GM19035 (cell line): ENCODE measurements around the gene C10orf62.
"Not testable (repeated sequence)": the region's sequence is repeated elsewhere in the genome, so short reads cannot be mapped to it uniquely, and the experiment has no call there.

Experiments
- ATAC-seq: cut with Tn5 transposase; IDR thresholded peaks from one replicate; pipeline ENCODE4 v1.9.1; 2021; ENCODE audit not compliant: unreplicated experiment

C10orf62 gene

DNA sequence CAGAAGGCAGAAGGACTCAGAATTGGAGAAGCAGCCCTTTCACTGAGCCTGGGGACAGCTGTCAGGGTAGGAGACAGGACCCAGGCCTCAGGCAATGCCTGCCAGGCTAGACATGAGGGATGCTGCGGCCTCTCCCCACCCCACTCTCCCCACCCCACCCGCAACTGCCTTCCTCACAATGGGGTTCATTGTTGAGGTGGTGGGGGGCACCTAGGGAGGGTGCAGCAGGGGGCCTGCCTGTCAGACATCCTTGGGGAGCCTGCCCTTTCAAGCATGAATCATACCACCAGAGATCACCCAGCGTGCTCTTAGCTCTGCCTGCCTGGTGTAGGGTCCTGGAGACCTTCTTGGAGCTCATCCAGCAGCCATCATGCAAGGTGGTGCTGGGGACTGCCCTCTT lies at the start of gene C10orf62:
Gene C10orf62, plus strand, starts transcription at position 243 of the 400 bp plus-strand sequence. CDS start 177 bp downstream, outside the sequence.
- no peak for ATAC-seq

GRCh38 chr10:97540669-97541500 lies 48.6 kb upstream of the C10orf62 start:
- no peak for ATAC-seq

- no peak for ATAC-seq
Observed at GRCh38 chr10:97542169-97543024, 47.1 kb upstream of the C10orf62 start.

- no peak for ATAC-seq
Observed at GRCh38 chr10:97543025-97543546, 46.4 kb upstream of the C10orf62 start.

DNA sequence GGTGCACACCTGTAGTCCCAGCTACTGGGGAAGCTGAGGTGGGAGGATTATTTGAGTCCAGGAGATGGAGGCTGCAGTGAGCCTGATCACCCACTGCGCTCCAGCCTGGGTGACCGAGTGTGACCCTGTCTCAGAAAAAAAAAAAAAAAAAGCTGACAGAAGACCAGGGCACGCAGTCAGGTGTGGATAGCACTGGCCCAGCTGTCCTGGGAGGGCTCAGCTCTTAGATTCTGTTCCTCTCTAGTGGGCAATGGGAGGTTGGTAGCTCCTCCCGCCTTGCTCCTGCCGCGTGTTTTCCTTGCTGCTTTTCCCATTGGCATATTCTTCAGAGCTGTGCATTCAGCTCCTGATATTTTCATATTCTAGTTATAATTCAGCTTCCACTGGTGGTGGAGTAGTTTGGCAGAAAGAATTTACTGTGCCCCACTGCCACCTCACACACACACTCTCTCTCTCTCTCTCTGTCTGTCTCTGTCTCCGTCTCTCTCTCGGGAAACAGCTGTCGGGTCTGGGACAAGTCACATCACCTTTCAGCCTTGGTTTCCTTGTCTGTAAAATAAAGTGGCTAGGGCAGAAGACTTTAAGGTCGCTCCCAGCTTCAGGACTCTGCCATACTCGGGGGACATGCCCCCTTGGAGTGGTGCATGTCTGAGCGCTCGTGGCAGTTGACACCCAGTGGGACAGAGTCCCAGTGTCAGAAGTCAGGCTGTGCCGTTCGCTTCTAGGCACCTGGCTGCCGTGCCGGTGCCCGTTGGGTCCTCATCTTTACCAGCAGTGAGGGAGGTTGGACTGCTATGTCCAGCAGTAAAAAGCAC lies 42.9 kb upstream of the C10orf62 start:
- no peak for ATAC-seq

- ATAC-seq, result no peak
Observed at GRCh38 chr10:97547271-97547600, 42.3 kb upstream of the C10orf62 start.

DNA sequence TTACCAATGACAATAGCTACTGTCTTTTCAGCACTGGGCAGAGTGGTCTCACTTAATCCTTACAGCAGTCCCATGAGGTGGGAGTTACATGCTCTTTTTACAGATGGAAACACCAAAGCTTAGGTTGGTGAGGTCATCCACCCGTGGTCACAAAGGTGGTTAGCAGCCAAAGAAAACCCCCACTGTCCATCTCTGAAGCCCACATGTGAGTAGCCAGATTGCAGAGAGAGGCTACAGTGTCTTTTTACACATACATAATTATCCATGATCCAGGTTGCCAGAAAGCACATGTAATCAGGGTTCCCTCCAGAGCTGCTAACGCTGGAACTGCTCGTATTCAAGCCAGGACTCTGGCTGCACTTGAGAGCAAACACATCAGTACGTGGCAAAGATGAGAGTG lies 41.6 kb upstream of the C10orf62 start:
- no peak for ATAC-seq

- no peak for ATAC-seq
Observed at GRCh38 chr10:97548828-97549455, 40.6 kb upstream of the C10orf62 start.

DNA sequence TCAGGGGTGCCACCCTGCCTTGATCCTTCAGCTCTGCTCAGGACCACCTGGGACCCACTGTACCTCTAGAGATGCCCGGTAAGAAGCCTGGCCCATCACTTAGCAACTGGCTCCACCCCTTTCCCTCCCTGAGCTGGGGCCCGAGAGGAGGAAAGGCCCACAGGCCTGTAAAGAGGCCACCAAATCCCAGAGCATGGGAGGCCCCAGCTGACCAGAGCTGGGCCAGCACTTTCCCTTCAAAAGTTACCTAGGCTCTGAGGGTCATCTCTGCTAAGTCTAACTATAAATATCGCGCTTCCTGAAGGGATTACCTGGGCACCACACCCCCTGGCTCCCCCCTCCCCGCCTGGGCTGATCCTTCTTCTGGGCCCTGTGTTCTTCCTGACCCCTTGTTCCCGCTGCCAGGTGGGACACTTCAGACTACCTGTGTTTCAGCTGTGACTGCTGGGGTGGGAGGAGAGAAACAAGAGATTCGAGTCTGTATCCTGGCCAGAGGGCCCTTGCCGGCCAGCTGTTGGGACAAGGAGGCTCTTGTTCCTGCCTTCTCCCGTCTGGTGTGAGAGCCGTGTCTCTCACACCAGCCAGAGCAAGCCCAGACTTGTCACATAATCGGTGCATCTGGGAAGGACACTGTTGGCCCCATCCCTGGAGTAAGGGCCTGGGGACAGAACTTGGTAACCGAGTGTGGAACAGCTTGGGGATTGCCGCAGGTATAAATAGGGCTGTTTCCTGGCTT lies 39.8 kb upstream of the C10orf62 start:
- no peak for ATAC-seq

GRCh38 chr10:97550336-97551149 lies 39.0 kb upstream of the C10orf62 start:
- no peak for ATAC-seq

DNA sequence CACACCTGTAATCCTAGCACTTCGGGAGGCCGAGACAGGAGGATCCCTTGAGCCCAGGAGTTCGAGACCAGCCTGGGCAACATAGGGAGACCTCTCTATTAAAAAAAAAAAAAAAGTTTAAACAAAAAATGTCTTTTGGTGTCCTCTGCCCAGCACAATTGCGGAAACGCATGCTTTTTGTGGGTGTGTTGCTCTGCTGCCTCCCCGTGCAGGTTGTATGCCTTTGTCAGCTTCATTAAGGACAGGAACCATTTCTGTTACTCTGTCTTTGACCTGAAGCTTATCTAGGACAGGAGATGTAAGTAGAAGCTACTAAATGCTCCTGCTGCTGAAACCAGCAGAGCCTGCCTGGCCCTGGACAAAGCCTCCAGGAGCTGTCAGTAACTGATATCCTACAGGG lies 38.2 kb upstream of the C10orf62 start:
- ATAC-seq, result no peak

DNA sequence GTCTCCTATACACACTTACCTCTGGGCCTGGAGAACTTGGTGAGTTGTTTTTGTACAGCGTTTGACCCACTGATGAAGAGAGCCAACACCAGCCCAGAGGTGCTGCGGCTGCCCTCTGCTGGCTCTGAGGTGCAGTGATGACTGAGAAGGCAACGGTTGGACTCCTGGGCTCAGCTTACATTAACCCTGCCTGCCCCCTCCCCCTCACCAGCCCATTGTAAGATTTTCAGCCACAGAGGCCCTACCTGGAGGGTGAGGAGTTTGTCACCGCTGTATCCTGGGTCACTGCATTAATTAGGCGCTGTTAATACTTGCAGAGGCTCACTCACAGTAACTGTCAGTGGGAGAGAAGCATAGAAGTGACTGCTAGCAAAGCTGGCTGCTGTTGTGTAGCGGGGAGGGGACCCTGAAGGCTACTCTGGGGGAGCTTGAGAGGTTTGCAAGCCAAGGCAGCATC lies 35.9 kb upstream of the C10orf62 start:
- ATAC-seq, result no peak

DNA sequence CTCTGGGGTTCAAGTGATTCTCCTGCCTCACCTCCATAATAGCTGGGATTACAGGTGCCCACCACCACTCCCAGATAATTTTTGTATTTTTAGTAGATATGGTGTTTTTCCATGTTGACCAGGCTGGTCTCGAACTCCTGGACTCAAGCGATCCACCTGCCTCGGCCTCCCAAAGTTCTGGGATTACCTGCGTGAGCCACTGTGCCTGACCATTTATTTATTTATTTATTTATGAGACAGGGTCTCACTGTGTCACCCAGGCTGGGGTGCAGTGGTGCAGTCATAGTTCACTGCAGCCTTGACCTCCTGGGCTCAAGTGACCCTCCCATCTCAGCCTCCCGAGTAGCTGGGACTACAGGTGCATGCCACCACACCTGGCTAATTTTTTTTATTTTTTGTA lies 35.2 kb upstream of the C10orf62 start:
- not testable (repeated sequence) for ATAC-seq

GRCh38 chr10:97555541-97555940 lies 34.0 kb upstream of the C10orf62 start:
- ATAC-seq, result not testable (repeated sequence)

GRCh38 chr10:97560731-97561381 lies 28.7 kb upstream of the C10orf62 start:
- not testable (repeated sequence) for ATAC-seq

DNA sequence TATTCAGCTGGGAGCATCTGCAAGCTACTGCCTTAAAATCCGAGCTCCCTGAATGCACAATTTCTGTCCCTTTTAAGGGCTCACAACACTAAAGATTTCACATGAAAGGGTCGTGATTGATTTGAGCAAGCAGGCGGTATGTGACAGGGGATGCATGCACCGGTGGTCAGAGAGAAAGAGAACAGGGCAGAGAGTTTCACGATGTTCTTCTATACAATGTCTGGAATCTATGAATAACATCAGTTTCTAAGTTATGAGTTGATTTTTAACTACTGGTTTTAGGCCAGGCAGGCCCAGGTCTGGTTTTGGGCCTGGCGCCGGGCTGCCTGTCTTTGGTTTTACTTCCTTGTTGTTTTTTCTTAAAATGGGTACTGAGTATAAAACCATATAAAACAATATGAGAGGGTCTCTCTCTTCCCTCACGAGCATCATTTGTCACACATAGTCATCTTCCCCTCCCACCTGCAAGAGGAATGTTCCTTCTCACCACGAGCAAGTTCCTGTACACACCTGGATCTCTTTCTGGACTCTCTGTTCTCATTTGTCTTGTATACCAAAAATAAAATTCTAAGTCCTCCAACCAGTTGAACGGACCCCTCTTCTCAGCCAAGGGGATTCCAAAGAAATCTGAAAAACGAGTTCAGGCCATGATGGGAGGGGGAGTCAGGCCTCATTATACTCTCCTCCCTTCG lies 28.0 kb upstream of the C10orf62 start:
- ATAC-seq, result not testable (repeated sequence)

GRCh38 chr10:97562329-97562728 lies 27.2 kb upstream of the C10orf62 start:
- not testable (repeated sequence) for ATAC-seq

DNA sequence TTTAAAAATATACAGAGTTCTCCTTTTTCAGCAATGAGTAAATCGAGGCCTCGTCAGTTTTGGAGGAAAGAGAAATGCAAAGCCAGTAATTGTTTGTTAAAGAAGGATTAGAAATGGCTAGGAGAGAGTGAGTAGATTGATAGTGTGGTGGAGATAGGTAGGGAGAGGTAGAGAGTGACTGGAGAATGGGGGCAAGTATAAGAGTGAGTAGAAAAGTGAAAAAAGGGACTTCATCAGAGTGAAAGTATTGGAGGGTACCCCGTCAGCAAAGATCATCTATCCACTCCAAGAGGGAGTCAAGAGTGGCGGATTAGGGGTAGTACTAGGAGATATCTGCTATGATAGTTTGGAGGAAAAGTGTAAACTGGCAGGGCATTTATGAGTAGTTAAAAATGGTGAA lies 26.2 kb upstream of the C10orf62 start:
- ATAC-seq, result no peak
